Nephron (organoid): ENCODE results near the gene KIF25.
"Not testable (repeated sequence)": the region's sequence is repeated elsewhere in the genome, so short reads cannot be mapped to it uniquely, and the experiment has no call there.

Experiments used
- H3K27ac Mint-ChIP-seq, 3 experiments: 2 replicates each; pipeline ENCODE4 v1.8.0; 2020; ENCODE audit warnings: mixed read lengths in 3 of 3, mild to moderate bottlenecking in 2 of 3, moderate library complexity in 1 of 3
- H3K27me3 Mint-ChIP-seq: 2 replicates; pipeline ENCODE4 v1.8.0; 2021; ENCODE audit warnings: low read depth, mild to moderate bottlenecking, moderate library complexity, mixed read lengths
- H3K36me3 Mint-ChIP-seq: 2 replicates; pipeline ENCODE4 v1.8.0; 2020; ENCODE audit warnings: low read depth, mixed read lengths
- H3K4me1 Mint-ChIP-seq: 2 replicates; pipeline ENCODE4 v1.8.0; 2020; ENCODE audit warnings: mixed read lengths
- H3K4me3 Mint-ChIP-seq, 3 experiments: 2 replicates each; pipeline ENCODE4 v1.8.0; 2020; ENCODE audit warnings: mild to moderate bottlenecking in 3 of 3, mixed read lengths in 3 of 3, moderate library complexity in 2 of 3
- H3K9me3 Mint-ChIP-seq: 2 replicates; pipeline ENCODE4 v1.8.0; 2020; ENCODE audit warnings: mixed read lengths
- TF ChIP-seq, protein P1 (sequence below), 3 experiments: fragments of 200-600 bp; sonication (generic); IDR thresholded peaks; one replicate each; pipeline ENCODE4 v1.5.0; 2021; ENCODE audit warnings: antibody characterized with exemption in 3 of 3; ENCODE audit not compliant: unreplicated experiment in 3 of 3

KIF25 gene

DNA sequence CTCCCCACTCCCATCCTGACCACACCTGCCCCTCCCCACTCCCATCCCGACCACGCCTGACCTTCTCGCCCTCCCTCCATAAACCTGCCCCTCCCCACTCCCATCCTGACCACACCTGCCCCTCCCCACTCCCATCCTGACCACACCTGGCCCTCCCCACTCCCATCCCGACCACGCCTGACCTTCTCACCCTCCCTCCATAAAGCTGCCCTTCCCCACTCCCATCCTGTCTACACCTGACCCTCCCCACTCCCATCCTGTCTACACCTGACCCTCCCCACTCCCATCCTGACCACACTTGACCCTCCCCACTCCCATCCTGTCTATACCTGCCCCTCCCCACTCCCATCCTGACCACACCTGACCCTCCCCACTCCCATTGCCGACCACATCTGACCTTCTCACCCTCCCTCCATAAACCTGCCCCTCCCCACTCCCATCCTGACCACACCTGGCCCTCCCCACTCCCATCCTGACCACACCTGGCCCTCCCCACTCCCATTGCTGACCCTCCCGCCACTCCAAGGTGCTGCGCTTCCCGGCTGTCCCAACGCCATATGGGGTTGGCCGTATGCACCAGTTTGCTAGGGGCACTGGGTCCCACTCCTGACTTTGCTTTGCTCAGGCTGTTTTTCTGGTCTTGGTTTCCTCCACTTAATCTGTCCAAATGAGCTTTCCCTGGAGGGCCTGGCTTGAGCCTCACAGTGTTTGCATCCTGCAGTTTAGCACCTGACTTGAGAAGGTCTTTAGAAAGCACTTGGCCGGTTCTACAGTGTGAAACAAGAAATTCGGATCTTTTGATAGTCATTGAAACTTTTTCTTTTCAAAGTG, 2.9 kb downstream of the KIF25 start:
- Mint-ChIP-seq H3K4me1 (peaks cover 15% of the 10 kb centered on the region), H3K4me3 (no peak overlapping the region), H3K27ac (no peak overlapping the region), H3K27me3 (no peaks in the 10 kb centered on the region), H3K9me3 (peaks cover 8% of the 10 kb centered on the region), H3K36me3 (no peaks in the 10 kb centered on the region)
- TF ChIP-seq, protein P1, sequence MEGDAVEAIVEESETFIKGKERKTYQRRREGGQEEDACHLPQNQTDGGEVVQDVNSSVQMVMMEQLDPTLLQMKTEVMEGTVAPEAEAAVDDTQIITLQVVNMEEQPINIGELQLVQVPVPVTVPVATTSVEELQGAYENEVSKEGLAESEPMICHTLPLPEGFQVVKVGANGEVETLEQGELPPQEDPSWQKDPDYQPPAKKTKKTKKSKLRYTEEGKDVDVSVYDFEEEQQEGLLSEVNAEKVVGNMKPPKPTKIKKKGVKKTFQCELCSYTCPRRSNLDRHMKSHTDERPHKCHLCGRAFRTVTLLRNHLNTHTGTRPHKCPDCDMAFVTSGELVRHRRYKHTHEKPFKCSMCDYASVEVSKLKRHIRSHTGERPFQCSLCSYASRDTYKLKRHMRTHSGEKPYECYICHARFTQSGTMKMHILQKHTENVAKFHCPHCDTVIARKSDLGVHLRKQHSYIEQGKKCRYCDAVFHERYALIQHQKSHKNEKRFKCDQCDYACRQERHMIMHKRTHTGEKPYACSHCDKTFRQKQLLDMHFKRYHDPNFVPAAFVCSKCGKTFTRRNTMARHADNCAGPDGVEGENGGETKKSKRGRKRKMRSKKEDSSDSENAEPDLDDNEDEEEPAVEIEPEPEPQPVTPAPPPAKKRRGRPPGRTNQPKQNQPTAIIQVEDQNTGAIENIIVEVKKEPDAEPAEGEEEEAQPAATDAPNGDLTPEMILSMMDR (IDR thresholded peaks at IDR 0.05; ENCODE audit: unreplicated experiment in 3 of 3), result no peak

DNA sequence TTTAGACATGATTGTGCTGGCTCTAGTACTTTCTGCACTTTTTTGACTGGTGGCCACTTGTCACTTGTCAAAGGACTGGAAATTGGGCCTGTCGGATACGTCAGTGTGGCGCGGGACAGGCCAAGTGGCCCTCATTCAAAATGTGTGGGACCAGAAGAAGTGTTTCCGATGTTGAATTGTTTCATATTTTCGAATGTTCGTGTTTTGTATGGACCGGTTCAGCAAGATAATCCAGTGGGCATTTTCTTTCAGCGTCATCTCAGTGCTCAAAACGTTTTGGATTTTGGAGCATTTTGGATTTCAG, 3.5 kb downstream of the KIF25 start:
- Mint-ChIP-seq H3K27ac (no peak overlapping the region), H3K9me3 (peaks cover 13% of the 10 kb centered on the region), H3K27me3 (no peaks in the 10 kb centered on the region), H3K4me1 (peaks cover 15% of the 10 kb centered on the region), H3K4me3 (no peak overlapping the region), H3K36me3 (no peaks in the 10 kb centered on the region)
- TF ChIP-seq, protein P1 (IDR thresholded peaks at IDR 0.05; ENCODE audit: unreplicated experiment in 3 of 3), result no peak

DNA sequence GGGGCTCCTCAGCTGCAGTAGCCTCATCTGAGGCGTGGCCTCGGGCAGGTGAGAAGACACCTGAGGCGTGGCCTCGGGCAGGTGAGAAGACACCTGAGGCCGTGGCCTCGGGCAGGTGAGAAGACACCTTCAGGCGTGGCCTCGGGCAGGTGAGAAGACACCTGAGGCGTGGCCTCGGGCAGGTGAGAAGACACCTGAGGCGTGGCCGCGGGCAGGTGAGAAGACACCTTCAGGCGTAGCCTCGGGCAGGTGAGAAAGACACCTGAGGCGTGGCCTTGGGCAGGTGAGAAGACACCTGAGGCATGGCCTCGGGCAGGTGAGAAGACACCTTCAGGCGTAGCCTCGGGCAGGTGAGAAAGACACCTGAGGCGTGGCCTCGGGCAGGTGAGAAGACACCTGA, 4.0 kb downstream of the KIF25 start:
- not testable (repeated sequence) for H3K36me3 Mint-ChIP-seq, H3K27ac Mint-ChIP-seq, H3K27me3 Mint-ChIP-seq, H3K4me3 Mint-ChIP-seq
- H3K9me3 Mint-ChIP-seq, result peaks cover 13% of the 10 kb centered on the region
- peaks cover 15% of the 10 kb centered on the region for H3K4me1 Mint-ChIP-seq

DNA sequence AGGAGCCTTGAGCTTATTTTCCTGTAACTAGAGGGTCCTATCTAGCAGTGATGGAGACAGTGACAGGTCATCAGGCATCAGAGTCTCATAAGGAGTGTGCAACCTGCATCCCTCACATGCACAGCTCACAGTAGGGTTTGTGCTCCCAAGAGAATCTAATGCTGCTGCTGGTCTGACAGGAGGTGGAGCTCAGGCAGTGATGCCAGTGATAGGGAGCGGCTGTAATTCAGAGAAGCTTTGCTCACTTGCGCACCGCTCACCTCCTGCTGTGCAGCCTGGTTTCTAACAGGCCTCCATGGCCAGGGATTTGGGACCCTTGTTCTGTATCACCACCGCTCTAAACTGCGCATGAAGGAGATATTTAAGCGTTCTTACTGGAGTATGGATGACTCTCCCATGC, 5.3 kb downstream of the KIF25 start:
- Mint-ChIP-seq H3K9me3 (peaks cover 15% of the 10 kb centered on the region), H3K27me3 (no peaks in the 10 kb centered on the region)

DNA sequence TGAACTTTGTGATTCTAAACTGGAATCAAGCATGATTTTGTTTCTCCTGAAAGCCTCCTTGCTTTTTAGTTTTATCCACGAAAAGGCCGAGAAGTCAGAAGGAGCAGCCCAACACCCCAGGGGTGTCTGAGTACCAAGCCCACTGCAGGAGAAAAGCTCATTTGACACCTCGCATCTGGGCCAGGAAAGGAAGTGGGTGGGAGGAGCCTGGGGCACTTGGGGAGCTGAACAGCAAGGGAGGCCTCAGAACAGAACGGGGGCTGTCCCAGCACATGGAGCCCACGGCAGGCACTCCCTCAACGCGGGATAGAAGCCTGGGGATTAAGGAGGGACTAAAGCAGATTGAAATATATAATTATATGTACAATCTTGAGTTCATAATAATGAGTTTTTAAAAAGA, 6.6 kb downstream of the KIF25 start:
- Mint-ChIP-seq H3K36me3 (no peaks in the 10 kb centered on the region), H3K4me3 (no peak overlapping the region), H3K9me3 (peaks cover 23% of the 10 kb centered on the region), H3K27ac (no peak overlapping the region), H3K27me3 (no peaks in the 10 kb centered on the region), H3K4me1 (peaks cover 9% of the 10 kb centered on the region)
- TF ChIP-seq, protein P1 (IDR thresholded peaks at IDR 0.05; ENCODE audit: unreplicated experiment in 3 of 3), result no peak

More for the DNA sequence above, 5.3 kb downstream of the KIF25 start:
- Mint-ChIP-seq H3K36me3 (no peaks in the 10 kb centered on the region), H3K4me3 (no peak overlapping the region), H3K27ac (no peak overlapping the region), H3K4me1 (peaks cover 16% of the 10 kb centered on the region)
- TF ChIP-seq, protein P1 (IDR thresholded peaks at IDR 0.05; ENCODE audit: unreplicated experiment in 3 of 3), result no peak

DNA sequence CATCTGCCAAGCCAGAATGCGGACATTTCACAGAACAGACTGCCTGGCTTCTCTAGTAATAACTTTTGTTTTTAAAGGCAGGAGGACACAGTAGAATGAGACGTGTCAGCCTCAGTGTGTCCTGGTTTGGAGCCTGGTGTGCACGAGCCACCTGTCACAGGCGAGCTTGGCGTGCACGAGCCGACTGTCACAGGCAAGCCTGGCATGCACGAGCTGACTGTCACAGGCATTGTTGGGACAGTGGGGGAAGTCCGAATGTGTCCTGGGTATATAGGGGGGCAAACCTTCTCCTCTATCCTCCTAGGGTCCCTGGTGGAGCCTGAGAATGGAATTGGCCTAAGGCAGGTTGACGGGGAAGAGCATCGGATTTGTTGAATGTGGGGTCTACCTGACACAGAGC, 7.5 kb downstream of the KIF25 start:
- H3K27ac Mint-ChIP-seq, result no peak overlapping the region
- H3K4me1 Mint-ChIP-seq, result peaks cover 9% of the 10 kb centered on the region
- no peaks in the 10 kb centered on the region for H3K36me3 Mint-ChIP-seq
- no peak overlapping the region for H3K4me3 Mint-ChIP-seq
- TF ChIP-seq, protein P1 (IDR thresholded peaks at IDR 0.05; ENCODE audit: unreplicated experiment in 3 of 3), result no peak
- H3K9me3 Mint-ChIP-seq, result peaks cover 31% of the 10 kb centered on the region
- H3K27me3 Mint-ChIP-seq, result no peaks in the 10 kb centered on the region
